ENCODE results near the gene BAHCC1. TPM values are rescaled to one million over a fixed set of nuclear protein-coding genes. Genes with fewer than 3 reads are reported as not detected.

Gene BAHCC1
- total and polyA plus RNA-seq, 10 of the 15 experiments (the other 5 are each of a cell fraction or from before 2014, with no cell fraction given) = 0.03 to 0.14 (median 0.11) TPM; not detected in 6

GRCh38 chr17:81478119-81478518, 82.9 kb downstream of the BAHCC1 start:
- Histone ChIP-seq H3K4me3 (no peak overlapping the region), H3K36me3 (ENCODE audit: control insufficient read depth in 2 of 2, insufficient read depth in 2 of 2, low read length in 1 of 2) (no peaks in the 10 kb centered on the region), H3K4me1 (ENCODE audit: control insufficient read depth, insufficient read depth, low read length) (no peaks in the 10 kb centered on the region), H3K79me2 (ENCODE audit: control insufficient read depth, insufficient read depth, low read length) (no peaks in the 10 kb centered on the region), H3K27me3 (replicated peaks in 1 of 2; ENCODE audit: control insufficient read depth in 2 of 2, insufficient read depth in 2 of 2, low read length in 1 of 2) (peaks cover 2 to 5% of the 10 kb centered on the region in 2 experiments; a peak in 3 of 4 replicates), H2AFZ (ENCODE audit: control insufficient read depth, low read depth, low read length) (no peak overlapping the region), H4K20me1 (ENCODE audit: control insufficient read depth, insufficient read depth) (no peaks in the 10 kb centered on the region), H3K9me3 (replicated peaks; ENCODE audit: control insufficient read depth, insufficient read depth, low read length) (no peaks in the 10 kb centered on the region), H3K9ac (ENCODE audit: control insufficient read depth, insufficient read depth, low read length) (no peak overlapping the region), H3K27ac (ENCODE audit: control insufficient read depth, insufficient read depth) (no peak overlapping the region), H3K4me2 (ENCODE audit: control insufficient read depth, insufficient read depth) (no peak overlapping the region)
- ChIA-PET SMC1A (ENCODE audit: uncharacterized antibody, unreplicated experiment) (no interaction called here), RAD21 (ENCODE audit: unreplicated experiment) (no interaction called here), POLR2A (no interaction called here), CTCF (no interaction called here)
- 76% methylated on average over 20 of the region's 20 CpGs for WGBS (ENCODE audit: insufficient coverage, insufficient replicate concordance, low lambda C conversion rate, missing lambda C conversion rate)
- intact Hi-C loops (cut with micrococcal nuclease; ENCODE audit: unreplicated experiment) = no loop called here
- DNase-seq (ENCODE audit: low read depth, low spot score) (no peak), ATAC-seq (no peak), FAIRE-seq (no peak)
- no TSS peak for BruUV-seq (replicated peaks)
- in situ Hi-C loops (cut with MboI) = loop anchor here (5.0 to 25.0 kb wide), 2 partner anchors 221 to 341 kb away; no protein-coding TSS in a partner anchor
- TF ChIP-seq BCLAF1 (IDR thresholded peaks at IDR 0.05) = no peak
- no peak for TF ChIP-seq IKZF2 (IDR thresholded peaks at IDR 0.05)
- no peak for TF ChIP-seq PAX8 (IDR thresholded peaks at IDR 0.05)
- TF ChIP-seq MTA2 (IDR thresholded peaks at IDR 0.05; ENCODE audit: low read depth) = no peak
- TF ChIP-seq SPI1 (IDR thresholded peaks at IDR 0.05; ENCODE audit: borderline replicate concordance, insufficient read depth, low read depth, low read length) = no peak
- no peak for TF ChIP-seq YBX1 (IDR thresholded peaks at IDR 0.05)
- TF ChIP-seq SKIL (IDR thresholded peaks at IDR 0.05; ENCODE audit: low read depth, poor library complexity, severe bottlenecking) = no peak
- TF ChIP-seq USF1 (IDR thresholded peaks at IDR 0.05; ENCODE audit: borderline replicate concordance, extremely low read length, insufficient read depth, low read depth, low read length) = no peak
- no peak for TF ChIP-seq NR2C1 (IDR thresholded peaks at IDR 0.05)
- TF ChIP-seq ZNF592 (IDR thresholded peaks at IDR 0.05) = no peak
- no peak for TF ChIP-seq MYC (IDR thresholded peaks at IDR 0.05; ENCODE audit: insufficient read depth, insufficient read length, insufficient replicate concordance, low read length, severe bottlenecking)
- TF ChIP-seq NFYA (IDR thresholded peaks at IDR 0.05; ENCODE audit: borderline replicate concordance, low read depth, low read length) = no peak
- TF ChIP-seq NFYB (IDR thresholded peaks at IDR 0.05; ENCODE audit: insufficient read depth, low read depth, low read length) = no peak
- no peak for TF ChIP-seq KAT2A (conservative IDR thresholded peaks at IDR 0.05; ENCODE audit: control insufficient read depth, low read depth, low read length)
